Activated CD8-positive, alpha-beta memory T cell treated with anti-CD3 and anti-CD28 coated beads, Interleukin-2, amount 10 ng/mL, durations not matched to agents 7 days and 5 days (primary cell): ENCODE measurements around the gene SLC7A7. TPM values are rescaled to one million over a fixed set of nuclear protein-coding genes. Genes with fewer than 3 reads are reported as not detected.

Experiments
- ATAC-seq: fragments of 150-1000 bp; cut with Tn5 transposase; one replicate; pipeline ENCODE4 v1.10.0; 2021; ENCODE audit warnings: moderate library complexity
- CTCF ChIA-PET: fragments of 350-600 bp; sonication (Branson Sonifier 250); formaldehyde crosslinking; loops from one replicate; lab custom pipeline; 2021; ENCODE audit warnings: antibody characterized with exemption; lab: Charles Lee
- DNase-seq: peaks from one replicate; pipeline ENCODE4 v3.0.0-alpha.2; 2020
- H3K27ac Mint-ChIP-seq: one replicate; pipeline ENCODE4 v1.8.0; 2021; ENCODE audit warnings: mild to moderate bottlenecking, mixed read lengths
- H3K27me3 Mint-ChIP-seq: one replicate; pipeline ENCODE4 v1.8.0; 2021; ENCODE audit warnings: mixed read lengths
- H3K36me3 Mint-ChIP-seq: one replicate; pipeline ENCODE4 v1.8.0; 2021; ENCODE audit warnings: mild to moderate bottlenecking, mixed read lengths
- H3K4me1 Mint-ChIP-seq: one replicate; pipeline ENCODE4 v1.8.0; 2021; ENCODE audit warnings: mixed read lengths
- H3K4me3 Mint-ChIP-seq: one replicate; pipeline ENCODE4 v1.8.0; 2021; ENCODE audit warnings: mild to moderate bottlenecking, moderate library complexity, mixed read lengths
- H3K9me3 Mint-ChIP-seq: one replicate; pipeline ENCODE4 v1.8.0; 2022; ENCODE audit warnings: low read depth, mixed read lengths
- total RNA-seq, 2 experiments: library from RNA; stranded (reverse); gene quantifications; one replicate each; pipeline ENCODE4 v1.2.3, GENCODE V29; 2021

Gene SLC7A7
- total RNA-seq, 2 experiments from 2014 or later: 0.16 to 0.58 TPM

DNA sequence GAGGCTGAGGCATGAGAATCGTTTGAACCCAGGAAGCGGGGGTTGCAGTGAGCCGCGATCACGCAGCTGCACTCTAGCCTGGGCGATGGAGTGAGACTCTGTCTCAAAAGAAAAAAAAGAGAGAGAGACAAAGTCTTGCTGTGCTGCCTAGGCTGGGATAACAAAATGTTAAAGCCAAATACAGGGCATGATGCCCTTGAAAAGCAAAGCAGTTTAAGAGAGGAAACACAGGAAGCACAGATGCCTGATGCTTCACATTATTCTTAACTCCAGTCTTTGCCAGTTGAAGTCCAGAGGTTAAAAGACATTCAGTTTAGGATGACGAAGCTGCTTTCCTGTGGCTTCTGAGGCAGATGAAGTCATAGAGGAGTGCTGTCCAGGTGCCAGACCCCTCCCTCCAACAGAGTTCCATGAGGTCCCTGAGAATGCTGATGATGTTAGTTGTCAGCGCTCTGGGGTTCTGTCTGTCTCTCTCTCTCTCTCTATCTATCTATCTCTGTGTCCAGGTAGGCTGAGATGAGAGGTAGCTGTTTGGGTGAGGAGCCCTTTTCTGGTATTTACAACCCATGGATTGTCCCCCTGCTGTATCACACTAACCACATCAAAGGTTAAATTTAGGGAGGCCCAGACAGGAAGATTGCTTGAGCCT is 9.6 kb upstream of the SLC7A7 start:
- Mint-ChIP-seq H3K27me3 (peaks cover 23% of the 10 kb centered on the region), H3K4me1 (peaks cover 30% of the 10 kb centered on the region), H3K4me3 (no peak overlapping the region), H3K27ac (no peak overlapping the region), H3K9me3 (no peaks in the 10 kb centered on the region), H3K36me3 (peaks cover 5% of the 10 kb centered on the region)
- CTCF ChIA-PET: interaction anchor here (1.0 to 7.8 kb wide), 16 partner anchors 13 to 253 kb away, joined by 3 to 239 read pairs (median 8); partner anchors contain the start of genes AJUBA, DAD1, LRP10 and PRMT5
- DNase-seq (no peak), ATAC-seq (no peak)

DNA sequence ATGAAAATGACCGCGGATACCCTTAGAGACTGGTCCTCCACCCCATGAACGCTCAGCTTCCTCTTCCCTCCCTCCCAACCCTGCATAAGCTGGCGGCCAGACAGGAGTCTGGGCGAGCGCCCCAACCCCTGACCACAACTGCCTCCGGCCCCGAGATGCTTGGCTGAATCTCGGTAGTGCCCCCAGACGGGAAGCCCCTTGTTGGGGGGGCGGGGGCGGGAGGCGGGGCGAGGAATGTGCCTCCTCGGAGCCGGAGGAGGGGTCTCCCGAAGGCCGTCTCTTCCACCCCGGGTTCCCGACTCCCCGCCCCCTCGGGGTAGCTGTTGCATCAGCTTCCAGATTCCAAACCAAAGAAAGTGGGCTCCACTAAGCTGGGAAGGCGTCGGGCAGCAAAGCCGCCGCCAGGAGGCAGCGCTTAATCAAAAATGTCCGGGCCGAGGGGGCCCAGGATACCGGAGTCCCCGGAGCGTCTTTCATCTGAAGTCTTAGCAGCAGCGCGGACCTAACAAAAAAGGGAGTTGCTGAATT is 7.4 kb upstream of the SLC7A7 start:
- peak; percentile 81 for DNase-seq
- Mint-ChIP-seq H3K4me3 (peak overlapping the region; percentile 30), H3K27ac (no peak overlapping the region), H3K9me3 (no peaks in the 10 kb centered on the region), H3K27me3 (peaks cover 28% of the 10 kb centered on the region), H3K36me3 (no peaks in the 10 kb centered on the region), H3K4me1 (peaks cover 29% of the 10 kb centered on the region)
- CTCF ChIA-PET: interaction anchor here (0.6 to 7.8 kb wide), 41 partner anchors 8 to 997 kb away, joined by 3 to 239 read pairs (median 6); partner anchors contain the start of genes ABHD4, AJUBA, CDH24 and DAD1
- peak; percentile 94 for ATAC-seq

DNA sequence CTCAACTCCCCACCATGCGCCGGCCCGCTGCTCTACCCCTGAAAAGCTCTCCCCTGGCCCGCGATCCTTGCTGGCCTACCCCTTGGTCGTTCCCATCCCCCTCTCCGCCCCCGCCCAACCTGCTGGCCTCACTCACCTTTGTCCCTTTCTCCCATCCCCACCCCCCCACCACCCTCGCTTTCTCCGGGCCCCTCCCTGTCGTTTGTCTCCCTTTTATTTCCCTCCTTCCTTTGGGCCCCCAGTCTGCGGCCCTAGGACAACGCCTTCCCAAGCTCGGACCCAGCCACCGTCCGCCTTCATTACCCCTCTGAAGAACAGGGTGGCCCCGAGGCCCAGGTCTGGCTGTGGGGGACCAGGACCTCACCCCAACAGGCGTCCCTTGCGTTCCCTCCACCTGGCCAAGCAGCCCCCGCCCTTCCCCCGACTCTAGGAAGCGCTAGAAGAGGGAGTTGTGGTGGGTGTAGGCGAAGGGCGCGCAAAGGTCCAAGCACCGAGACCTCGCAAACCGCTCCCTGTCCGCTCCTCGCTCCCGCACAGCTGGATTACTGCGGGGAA is 6.9 kb upstream of the SLC7A7 start:
- CTCF ChIA-PET: interaction anchor here (0.6 to 7.8 kb wide), 37 partner anchors 8 to 266 kb away, joined by 3 to 239 read pairs (median 6); partner anchors contain the start of genes ABHD4, AJUBA, CDH24 and DAD1
- Mint-ChIP-seq H3K9me3 (no peaks in the 10 kb centered on the region), H3K36me3 (no peaks in the 10 kb centered on the region), H3K27ac (no peak overlapping the region), H3K4me1 (peaks cover 29% of the 10 kb centered on the region), H3K4me3 (peak overlapping the region; percentile 30), H3K27me3 (peaks cover 28% of the 10 kb centered on the region)
- DNase-seq (no peak), ATAC-seq (no peak)

DNA sequence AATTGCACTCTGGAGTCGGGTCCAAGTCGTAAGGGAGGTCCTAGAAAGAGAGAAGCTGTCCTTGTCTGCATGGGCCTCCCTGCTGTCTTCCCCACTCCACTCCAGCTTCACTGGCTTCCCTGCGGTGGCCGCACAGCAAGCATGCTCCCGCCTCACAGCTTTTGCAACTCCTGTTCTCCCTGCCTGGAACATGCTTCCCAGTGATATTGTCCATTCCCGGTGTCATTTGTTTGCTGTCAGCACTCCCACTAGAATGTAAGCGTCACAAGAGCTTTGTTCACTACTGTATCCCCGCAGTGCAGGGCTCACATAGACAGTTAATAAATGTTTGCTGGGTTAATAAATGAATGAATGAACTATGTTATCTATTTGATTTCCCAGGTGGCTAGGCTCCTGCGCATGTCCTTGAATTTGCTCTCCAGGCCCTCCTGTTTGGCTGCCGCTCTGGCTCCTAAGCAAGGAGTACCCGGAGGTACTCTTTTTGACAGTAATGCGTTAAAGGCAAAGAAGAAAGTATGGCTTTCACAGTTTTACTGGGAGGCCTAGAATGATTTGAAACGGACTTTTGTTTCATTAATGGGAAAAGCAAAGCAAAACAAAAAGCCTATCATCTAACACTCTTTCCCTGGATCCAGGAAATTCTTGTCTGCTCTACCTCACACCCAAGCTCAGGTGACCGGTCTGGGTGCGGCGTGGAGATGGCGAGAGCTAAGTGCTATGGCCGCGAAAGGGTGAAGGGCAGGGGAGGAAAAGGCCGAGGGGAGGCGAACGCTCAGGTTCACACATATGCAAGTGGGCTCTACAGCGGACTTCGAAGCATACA is 6.2 kb upstream of the SLC7A7 start:
- ATAC-seq: no peak
- H3K4me3 Mint-ChIP-seq: no peak overlapping the region
- CTCF ChIA-PET: interaction anchor here (0.7 to 7.8 kb wide), 13 partner anchors 9 to 263 kb away, joined by 3 to 239 read pairs (median 5); partner anchors contain the start of genes LRP10 and OXA1L

DNA sequence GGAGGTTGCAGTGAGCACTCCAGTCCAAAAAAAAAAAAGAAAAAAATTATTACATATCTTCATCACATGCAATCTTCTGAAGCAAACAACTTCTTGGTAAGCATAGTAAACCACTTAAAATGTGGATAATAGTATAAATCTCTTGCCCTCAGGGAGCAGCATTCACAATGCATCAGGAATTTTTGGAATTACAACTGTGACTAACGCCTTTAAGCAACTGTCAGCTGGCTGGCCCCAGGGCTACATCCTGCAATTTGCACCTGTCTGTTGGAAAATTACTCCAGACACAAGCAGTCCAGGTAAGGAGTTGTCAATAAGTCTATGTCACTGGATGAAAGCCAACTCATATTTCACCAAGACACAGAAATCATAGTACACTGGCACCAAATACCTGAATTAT is 5.5 kb upstream of the SLC7A7 start:
- no peak for ATAC-seq
- Mint-ChIP-seq H3K27ac (no peak overlapping the region), H3K4me1 (peaks cover 31% of the 10 kb centered on the region), H3K27me3 (peaks cover 28% of the 10 kb centered on the region), H3K9me3 (no peaks in the 10 kb centered on the region), H3K4me3 (no peak overlapping the region), H3K36me3 (no peaks in the 10 kb centered on the region)
- no peak for DNase-seq
- CTCF ChIA-PET: interaction anchor here (0.7 to 7.8 kb wide), 12 partner anchors 10 to 249 kb away, joined by 3 to 239 read pairs (median 6); partner anchors contain the start of genes LRP10 and OXA1L

More for the DNA sequence above, 6.2 kb upstream of the SLC7A7 start:
- peaks cover 28% of the 10 kb centered on the region for H3K27me3 Mint-ChIP-seq
- H3K4me1 Mint-ChIP-seq: peaks cover 29% of the 10 kb centered on the region
- DNase-seq: no peak
- no peaks in the 10 kb centered on the region for H3K36me3 Mint-ChIP-seq
- H3K27ac Mint-ChIP-seq: no peak overlapping the region
- no peaks in the 10 kb centered on the region for H3K9me3 Mint-ChIP-seq

DNA sequence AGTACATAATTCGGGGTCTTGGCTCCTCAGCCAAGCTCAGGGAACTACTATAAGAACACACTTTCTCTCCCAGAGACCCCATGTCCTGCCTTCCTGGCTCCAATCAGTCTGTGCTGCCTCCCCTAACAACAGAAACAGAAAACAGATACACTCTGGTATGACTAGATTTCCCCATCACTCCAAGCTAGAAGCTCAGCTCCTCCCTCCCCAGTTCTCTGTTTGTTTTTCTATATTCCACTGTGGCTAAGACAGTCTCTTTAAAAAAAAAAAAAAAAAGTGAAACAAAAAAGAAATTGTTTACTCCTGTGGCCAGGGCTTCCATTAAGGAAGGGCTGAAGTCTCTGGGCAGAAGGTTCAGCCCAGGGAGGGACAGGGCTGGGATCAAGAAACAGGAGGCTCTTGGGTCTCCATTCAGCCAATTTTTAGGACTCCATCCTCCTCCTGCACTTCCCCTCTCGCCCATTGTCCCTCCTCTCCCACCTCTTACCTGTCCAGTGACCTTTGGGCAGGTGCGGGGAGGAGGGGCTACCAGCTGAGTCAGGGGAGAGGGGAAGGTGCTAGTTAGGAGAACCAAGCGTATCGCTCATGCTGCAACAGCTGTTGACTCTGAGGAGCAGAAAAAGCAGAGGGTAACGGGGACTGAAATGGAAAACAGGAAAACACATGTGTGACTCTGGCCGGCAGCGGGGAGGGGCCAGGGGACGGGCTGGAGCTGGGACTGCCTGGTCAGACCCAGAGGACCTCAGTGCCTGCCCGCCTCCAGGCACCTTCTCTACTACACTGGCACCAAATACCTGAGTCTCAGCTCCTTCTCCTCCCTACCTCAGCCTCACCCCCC is 4.1 kb upstream of the SLC7A7 start:
- ATAC-seq: peak; percentile 29
- Mint-ChIP-seq H3K4me3 (no peak overlapping the region), H3K36me3 (no peaks in the 10 kb centered on the region)

DNA sequence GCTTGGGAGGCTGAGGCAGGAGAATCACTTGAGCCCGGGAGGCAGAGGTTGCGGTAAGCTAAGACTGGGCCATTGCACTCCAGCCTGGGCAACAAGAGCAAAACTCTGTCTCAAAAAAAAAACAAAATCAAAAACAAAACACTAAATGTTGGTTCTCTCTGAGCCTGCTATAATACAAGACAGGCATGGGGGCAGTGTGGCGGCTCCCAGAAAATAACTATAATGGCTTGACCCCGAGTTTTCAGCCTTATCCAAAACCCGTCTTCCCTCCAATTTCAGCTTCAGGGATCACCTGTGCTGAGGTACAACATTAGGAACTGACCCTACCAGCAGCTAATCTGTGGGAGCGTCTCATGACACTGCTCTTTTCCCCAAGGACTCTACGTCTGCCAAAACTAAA is 862 bp downstream of the SLC7A7 start:
- Mint-ChIP-seq H3K27me3 (peaks cover 12% of the 10 kb centered on the region), H3K36me3 (no peaks in the 10 kb centered on the region), H3K4me1 (peaks cover 11% of the 10 kb centered on the region), H3K4me3 (no peak overlapping the region), H3K27ac (no peak overlapping the region), H3K9me3 (no peaks in the 10 kb centered on the region)
- ATAC-seq (no peak), DNase-seq (no peak)
- CTCF ChIA-PET: interaction anchor here (1.1 to 1.7 kb wide), 3 partner anchors 47 to 244 kb away, joined by 3 to 4 read pairs (median 4); no protein-coding TSS in a partner anchor

More for the DNA sequence above, 4.1 kb upstream of the SLC7A7 start:
- DNase-seq: no peak
- Mint-ChIP-seq H3K9me3 (no peaks in the 10 kb centered on the region), H3K27me3 (peaks cover 30% of the 10 kb centered on the region), H3K4me1 (peaks cover 22% of the 10 kb centered on the region), H3K27ac (no peak overlapping the region)
- CTCF ChIA-PET: interaction anchor here (0.6 to 7.8 kb wide), 14 partner anchors 10 to 1085 kb away, joined by 3 to 239 read pairs (median 4); partner anchors contain the start of genes ABHD4, MMP14 and MRPL52

DNA sequence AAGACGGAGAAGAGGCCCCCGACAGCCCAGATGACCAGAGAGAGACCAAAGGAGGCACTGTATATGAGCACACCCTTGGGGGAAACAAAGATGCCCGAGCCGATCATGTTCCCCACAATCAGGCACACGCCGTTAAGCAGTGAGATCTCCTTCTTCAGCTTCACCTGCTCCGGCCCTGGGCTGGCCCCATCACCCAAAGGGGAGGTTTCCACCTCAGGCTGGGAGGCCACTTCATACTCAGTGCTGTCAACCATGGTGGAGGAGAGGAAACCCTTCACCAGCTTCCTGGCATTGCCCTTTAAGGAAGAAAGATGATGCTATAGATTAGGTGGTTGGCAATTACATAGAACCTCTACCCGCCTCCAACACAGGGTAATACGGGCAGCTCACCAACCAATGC is 2.1 kb downstream of the SLC7A7 start:
- no peak for ATAC-seq
- no peak overlapping the region for H3K4me3 Mint-ChIP-seq
- peaks cover 9% of the 10 kb centered on the region for H3K27me3 Mint-ChIP-seq
- no peak overlapping the region for H3K27ac Mint-ChIP-seq
- no peak for DNase-seq
- peaks cover 7% of the 10 kb centered on the region for H3K4me1 Mint-ChIP-seq
- H3K36me3 Mint-ChIP-seq: no peaks in the 10 kb centered on the region
- no peaks in the 10 kb centered on the region for H3K9me3 Mint-ChIP-seq
- CTCF ChIA-PET: no interaction called here

DNA sequence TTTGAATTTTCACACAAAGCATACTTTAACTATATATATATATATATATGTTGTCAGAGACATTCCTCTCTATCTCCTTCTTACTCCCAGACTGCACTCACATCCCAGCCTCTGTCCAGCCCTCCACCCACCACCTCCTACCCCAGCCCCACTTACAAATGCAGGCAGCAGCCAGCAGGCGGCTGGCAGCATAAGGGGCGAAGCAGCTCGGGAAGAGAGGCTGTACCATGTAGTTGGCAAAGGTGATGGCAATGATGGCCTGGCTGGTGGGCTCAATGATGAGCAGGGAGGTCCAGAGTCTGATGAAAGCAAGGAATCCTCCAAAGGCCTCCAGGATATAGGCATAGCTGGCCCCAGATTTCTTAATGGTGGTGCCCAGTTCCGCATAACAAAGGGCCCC is 2.5 kb downstream of the SLC7A7 start:
- Mint-ChIP-seq H3K36me3 (no peaks in the 10 kb centered on the region), H3K4me1 (peaks cover 7% of the 10 kb centered on the region), H3K4me3 (no peak overlapping the region), H3K27ac (no peak overlapping the region), H3K9me3 (no peaks in the 10 kb centered on the region), H3K27me3 (peaks cover 11% of the 10 kb centered on the region)
- CTCF ChIA-PET: no interaction called here
- no peak for DNase-seq
- ATAC-seq: no peak

DNA sequence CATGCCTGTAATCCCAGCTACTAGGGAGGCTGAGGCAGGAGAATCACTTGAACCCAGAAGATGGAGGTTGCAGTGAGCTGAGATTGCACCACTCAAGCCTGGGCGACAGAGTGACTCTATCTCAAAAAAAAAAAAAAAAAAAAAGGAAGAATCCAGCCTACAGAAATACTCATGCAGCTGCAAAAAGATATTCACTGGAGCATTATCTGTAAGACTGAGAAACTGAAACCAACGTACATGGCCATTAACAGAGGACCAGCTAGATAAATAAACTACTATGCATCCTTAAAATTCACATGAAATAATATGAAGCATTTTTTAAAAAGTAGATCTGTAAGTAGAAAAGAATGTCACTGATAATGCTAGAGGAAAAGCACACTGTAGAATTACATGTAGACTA is 3.5 kb downstream of the SLC7A7 start:
- no peak for DNase-seq
- Mint-ChIP-seq H3K36me3 (no peaks in the 10 kb centered on the region), H3K27me3 (peaks cover 17% of the 10 kb centered on the region), H3K4me1 (peaks cover 7% of the 10 kb centered on the region), H3K4me3 (no peak overlapping the region), H3K27ac (no peak overlapping the region), H3K9me3 (no peaks in the 10 kb centered on the region)
- CTCF ChIA-PET: interaction anchor here (1.4 to 1.5 kb wide), 2 partner anchors 11 to 41 kb away, joined by 3 to 4 read pairs; no protein-coding TSS in a partner anchor
- no peak for ATAC-seq

DNA sequence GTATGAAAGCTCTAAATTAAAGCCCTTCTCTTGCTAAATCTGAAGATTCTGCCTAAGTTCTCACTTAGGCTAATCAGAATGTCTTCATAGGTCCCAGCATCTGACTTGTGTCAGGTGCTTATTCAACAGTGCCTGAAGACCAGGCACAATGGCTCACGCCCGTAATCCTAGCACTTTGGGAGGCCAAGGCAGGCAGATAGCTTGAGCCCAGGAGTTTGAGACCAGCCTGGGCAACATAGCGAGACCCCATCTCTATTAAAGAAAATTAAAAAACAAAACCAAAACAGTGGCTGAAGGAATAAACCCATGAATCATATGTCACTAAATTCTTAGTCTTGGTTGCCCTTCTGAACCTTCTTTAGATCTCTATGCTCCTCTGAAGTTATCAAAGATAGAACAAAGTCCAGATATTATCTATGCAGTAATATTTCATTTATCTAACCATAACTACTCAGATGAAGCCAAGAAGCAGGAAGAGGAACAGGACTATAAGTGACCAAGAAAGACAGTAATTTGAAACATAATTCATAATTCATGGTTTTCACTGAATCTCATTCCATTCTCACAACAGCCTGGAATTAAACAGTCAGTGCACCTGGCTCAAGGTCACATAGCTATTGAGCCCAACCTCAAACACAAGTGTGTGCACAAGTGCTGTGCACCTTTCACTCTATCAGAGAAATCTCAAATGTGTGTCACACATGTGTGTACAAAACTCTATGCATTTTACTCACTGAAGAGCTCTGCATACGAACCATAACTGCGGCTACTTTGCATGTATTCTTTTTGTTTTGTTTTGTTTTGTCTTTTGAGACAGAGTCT is 6.6 kb downstream of the SLC7A7 start:
- H3K9me3 Mint-ChIP-seq: no peaks in the 10 kb centered on the region
- peaks cover 20% of the 10 kb centered on the region for H3K27me3 Mint-ChIP-seq
- H3K4me3 Mint-ChIP-seq: no peak overlapping the region
- DNase-seq (no peak), ATAC-seq (no peak)
- CTCF ChIA-PET: interaction anchor here (1.0 to 2.0 kb wide), 4 partner anchors 11 to 46 kb away, joined by 3 to 5 read pairs (median 4); no protein-coding TSS in a partner anchor
- peaks cover 4% of the 10 kb centered on the region for H3K4me1 Mint-ChIP-seq
- no peaks in the 10 kb centered on the region for H3K36me3 Mint-ChIP-seq
- H3K27ac Mint-ChIP-seq: no peak overlapping the region
